ENCODE results near the gene POP4.
"Not testable (repeated sequence)": the region's sequence is repeated elsewhere in the genome, so short reads cannot be mapped to it uniquely, and the experiment has no call there.

Gene POP4

GRCh38 chr19:29614046-29614445 lies 8.0 kb downstream of the POP4 start:
- no peak for DNase-seq

- DNase-seq: no peak
Measured at GRCh38 chr19:29614780-29615179, 8.7 kb downstream of the POP4 start.

DNA sequence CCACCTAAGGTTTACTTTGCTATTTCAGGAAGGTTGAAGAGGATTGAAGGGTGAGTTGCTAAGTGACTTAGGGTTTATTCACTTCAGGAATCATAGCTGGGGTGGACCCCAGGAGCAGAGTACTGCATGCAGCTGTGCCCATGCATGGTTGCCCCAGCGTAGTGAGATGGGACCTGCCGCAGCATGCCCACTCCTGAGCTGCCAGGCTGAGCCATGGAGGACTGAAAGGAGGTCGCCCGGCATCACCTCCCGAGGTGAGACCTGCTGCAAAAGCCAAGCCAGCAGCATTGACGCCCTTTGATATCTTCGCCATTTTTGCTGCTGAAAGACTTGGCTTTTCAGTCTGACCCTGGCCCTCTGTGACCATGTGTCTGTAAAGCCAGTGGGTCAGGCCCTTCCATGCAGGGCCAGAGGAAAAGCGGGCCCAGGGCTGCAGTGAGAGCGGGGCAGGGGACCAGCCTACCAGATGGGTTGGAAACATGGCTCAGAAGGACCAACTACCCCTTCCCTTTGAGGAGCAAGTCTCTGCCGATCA lies 9.9 kb downstream of the POP4 start:
- no peak for DNase-seq

DNA sequence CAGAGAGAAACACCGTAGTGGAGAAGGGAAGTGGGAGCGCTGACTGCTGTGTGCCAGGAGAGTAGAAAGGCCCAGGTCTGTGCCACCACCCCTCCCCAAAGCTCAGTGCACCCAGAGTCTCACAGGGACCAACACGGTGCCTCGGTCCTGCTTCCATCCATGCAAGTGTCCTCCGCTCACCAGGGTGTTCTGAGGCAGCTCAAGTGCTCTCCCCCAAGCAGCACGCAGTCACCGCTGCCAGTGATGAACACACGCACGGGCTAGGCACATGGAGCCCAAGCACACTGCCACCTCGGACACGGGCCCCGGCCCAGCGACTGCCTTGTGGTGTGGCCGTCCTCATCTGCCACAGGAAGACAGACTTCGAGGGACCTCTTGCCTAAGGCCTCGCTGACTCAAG lies 10.5 kb downstream of the POP4 start:
- no peak for DNase-seq

DNA sequence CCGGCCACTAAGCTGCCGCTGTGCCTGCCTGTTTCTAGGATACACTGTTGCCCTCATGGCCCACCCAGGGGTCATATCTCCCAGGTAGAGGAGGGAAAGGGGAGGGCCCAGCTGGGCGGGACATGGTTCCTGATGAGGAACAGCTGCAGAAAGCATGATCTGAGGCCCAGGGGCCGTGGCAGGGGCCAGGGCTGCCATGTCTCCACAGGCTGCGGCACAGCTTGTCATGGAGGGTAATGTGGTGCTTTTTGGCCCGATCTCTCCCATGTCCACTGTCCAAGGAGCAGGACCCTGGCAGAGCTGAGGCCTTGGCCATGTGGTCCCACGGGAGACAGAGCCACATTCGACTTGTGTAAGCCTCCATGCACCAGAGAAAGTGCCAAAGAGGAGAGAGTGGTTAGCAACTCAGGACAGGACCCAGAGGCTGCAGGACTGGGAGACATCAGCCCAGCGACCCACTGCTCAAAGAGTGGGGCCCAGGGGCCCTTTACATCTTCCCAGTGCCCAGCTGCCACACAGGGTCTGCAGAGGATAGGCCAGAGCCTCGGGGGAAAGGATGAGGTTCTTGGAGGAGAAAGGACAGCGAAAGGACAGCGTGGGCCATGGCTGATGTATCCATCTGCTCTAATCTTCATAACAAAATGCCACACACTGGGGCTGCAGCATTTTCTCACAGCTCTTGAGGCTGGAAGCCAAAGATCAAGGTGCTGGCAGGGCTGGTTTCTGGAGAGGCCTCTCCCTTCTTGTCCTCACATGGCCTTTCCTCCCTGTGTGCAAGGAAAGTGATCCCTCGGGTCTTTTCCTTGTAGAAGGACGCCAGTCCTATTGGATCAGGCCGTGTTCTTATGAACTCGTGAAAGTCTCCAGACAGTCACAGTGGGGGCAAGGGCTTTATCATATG lies 11.5 kb downstream of the POP4 start:
- DNase-seq: no peak

DNA sequence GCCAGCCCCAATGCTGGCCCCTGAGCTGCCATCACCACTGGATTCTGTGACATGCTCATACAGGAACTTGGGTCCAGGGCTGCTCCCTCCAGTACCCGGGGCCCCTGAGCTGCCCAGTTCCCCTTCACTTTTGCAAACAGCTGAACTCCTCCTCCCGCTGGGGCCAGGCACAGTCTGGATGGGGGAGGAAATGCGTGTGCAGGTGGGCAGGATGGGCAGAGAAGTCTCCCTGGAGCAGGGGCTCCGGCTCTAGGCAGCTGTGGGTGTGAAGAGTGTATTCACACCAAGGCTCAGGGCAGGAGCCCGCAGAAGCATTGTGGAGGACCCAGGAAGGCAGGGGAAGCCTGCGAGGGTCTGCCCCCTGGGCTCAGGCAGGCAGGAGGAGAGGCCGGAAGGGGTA lies 12.4 kb downstream of the POP4 start:
- no peak for DNase-seq

GRCh38 chr19:29618871-29619270 lies 12.8 kb downstream of the POP4 start:
- no peak for DNase-seq

DNA sequence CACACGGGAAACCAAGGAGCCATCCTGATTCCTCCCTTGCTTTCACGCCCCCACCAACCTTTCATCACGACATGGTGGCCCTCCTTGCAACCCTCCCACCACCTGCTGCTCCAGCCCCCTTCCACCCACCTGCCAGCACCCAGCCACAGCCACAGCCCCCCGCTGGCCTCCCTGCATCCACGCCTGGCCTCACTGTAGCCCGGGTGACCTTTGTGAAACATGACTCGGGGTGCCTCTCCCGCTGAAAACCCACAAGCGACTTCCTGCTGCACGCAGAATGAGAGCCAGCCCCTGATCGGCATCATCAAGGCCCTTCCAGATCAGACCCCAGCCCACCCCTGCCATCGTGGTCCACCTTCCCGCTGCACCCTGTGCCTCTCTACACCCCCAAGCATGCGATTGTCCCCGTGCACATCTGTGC lies 14.9 kb downstream of the POP4 start:
- no peak for DNase-seq

DNA sequence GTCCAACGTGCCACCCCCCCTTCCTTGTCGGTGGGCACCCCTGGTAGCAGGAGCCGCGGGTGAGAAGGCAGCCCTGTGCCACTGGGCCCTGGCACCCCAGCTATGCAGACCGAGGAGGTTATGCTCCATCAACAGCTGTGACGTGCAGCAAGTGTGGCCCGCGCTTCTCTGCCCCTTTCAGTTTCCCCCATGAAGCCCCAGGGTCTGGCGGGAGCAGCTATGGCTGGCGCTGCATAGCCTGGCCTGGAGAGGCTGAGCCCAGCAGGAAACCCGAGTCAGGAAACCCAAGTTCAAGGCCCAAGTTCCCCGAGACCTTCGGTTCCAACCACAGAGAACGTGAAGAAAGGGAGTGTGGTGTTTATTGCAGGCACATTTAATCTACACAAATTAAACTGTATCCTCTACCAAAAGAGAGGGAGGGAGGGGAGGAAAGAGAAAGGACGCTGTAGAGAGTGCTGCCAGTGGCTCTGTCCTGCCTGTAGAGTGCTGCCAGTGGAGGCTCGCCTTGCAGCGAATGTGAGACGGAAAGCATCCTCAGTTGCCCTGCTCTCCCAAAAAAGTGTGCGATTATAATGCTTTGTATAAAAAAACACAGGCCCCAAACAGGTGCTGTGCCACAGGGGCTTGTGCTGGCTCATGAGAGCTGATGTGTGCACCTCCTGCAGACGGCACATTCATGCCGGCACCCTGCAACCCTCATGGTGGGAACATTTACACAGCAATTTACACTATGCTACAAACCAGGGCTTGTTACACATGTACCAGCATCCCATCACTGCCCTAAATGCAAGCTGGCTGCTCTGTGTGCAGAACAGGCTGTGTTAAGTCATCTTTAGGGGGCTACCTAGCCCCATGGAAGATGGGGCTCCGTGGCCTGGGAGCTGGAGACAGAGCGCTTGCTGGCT lies 16.3 kb downstream of the POP4 start:
- peak; percentile 36 for DNase-seq

DNA sequence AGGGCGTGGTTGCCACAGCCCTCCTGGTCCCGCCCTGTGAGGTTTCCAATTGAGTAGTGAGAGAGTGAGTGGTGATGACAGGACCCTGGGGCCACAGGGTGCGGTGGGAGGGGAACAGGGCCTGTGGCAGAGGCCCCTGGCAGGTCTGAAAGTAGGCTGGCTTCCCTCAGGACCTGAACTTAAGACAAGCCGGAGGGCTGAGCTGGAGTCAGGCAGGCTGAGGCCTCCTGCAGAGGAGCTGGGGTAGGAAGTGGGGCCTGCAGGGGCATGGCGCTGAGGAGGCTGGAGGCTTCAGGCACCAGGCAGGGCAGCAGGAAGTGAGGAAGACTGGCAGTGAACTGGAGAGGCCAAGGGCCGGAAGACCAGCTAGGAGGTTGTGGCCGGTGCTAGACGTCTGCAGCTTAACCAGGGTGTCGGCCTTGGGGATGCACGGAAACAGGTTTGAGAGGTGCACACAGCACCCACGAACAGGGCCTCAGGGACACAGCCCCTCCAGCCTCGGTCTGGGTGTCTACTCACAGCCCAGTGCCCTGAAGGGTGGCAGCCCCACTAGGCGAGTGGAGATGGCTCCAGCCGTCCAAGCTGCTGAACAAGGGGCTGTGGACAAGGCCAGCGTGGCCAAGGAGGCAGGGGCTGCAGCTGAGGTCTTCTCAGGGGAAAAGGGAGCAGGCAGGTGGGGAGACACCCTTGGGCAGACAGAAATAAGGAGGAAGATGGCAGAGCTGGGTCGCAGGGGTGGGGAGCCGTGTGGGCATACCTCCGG lies 17.8 kb downstream of the POP4 start:
- peak; percentile 34 for DNase-seq

- no peak for DNase-seq
Measured at GRCh38 chr19:29624489-29625185, 18.6 kb downstream of the POP4 start.

DNA sequence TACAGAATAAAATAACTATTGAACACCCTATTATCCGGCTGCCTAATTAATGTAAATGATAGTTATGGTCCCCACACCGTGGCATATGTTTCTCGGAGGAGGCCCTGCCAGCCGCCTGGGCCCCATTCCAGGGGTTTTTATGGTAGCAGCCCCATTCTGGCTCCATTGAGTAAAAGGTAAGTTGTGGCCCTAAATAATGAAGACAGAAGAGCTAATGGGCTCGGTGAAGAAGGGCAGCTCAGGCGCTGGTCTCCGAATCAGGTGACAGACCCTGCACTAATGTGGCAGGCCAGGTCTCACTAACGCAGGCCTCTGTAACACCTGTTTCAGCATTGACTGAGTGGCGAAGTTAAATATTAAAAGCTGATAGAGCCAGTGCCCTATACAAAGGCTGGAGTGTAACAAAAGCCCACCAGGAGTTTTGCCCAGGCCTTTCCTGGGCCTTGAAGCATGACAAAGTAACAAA lies 19.1 kb downstream of the POP4 start:
- DNase-seq: no peak

DNA sequence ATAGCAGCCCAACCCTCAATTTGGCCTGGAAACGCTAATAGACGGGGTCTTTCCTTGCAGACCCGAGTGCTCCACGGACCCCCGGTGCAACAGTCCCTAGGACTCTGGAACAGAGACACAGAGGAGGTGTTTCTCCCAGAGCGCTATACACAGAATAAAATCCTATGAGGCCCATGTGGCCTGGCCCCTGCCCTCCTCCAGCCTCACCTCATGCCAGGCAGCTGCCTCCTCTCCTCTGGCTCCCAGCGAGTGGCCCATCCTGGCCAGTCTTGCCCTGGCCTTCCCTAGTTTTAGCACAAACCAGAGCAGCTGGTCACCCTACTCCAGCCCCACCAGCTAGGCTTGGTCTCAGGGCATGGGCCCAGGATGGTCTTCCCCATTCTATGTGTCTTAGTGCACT lies 20.3 kb downstream of the POP4 start:
- DNase-seq: no peak

DNA sequence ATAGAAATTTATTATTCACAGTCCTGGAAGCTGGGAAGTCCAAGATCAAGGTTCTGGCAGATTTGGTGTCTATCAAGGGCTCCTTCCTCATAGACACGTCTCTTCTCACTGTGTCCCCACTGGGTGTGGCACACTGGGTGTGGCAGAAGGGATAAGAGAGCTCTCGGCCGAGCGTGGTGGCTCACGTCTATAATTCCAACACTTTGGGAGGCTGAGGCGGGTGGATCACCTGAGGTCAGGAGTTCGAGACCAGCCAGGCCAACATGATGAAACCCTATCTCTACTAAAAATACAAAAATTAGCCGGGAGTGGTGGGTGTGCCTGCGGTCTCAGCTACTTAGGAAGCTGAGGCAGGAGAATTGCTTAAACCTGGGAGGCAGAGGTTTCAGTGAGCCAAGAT lies 20.7 kb downstream of the POP4 start:
- not testable (repeated sequence) for DNase-seq

DNA sequence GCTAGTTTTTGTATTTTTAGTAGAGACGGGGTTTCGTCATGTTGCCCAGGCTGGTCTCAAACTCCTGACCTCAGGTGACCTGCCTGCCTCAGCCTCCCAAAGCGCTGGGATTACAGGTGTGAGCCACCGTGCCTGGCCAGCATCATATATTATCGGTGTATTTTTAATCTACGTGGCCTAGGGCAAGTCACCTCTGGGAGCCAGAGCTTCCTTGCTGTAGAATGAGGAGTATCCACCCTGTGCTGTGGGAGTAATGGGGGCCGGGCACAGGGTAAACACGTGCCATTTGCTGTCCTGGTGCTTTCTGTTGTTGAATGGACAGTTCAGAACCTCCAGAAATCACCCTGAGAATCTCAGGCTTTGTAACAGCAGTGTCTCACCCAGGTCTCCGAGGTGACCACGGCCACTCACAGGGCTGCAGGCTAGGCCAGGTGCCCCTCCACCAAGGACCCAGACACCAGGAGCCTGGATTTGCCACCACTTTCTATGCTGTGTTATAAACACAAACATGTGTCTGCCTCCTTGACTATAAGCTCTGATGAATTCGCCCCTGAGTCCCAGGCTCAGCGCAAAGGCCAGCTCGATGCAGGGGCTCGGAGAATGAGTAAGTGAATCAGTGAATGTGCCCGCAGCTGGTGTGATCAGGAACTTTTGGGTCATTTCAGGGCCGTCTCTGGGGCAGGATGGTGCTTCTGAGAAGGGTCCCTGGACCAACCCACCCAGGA lies 22.7 kb downstream of the POP4 start:
- no peak for DNase-seq

GRCh38 chr19:29629836-29630534 lies 23.9 kb downstream of the POP4 start:
- no peak for DNase-seq

DNA sequence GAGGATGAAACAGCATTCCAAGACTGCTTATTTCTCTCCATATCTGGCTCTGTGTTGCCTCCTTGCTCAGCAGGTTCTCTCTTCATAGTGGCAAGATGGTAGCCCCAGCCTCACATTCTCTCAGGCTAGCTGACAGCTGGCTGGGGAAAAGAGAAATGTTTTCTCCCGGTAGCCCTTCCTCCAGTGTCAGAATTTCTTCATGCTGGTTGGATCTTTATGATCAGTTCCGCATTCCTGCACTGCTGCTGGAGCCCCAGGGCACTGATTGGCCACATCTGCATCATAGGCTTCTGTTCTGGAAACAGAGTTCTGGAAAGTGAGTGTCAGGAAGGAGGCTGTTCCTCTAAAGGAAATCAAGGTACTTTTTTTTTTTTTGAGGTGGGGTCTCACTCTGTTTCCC lies 24.6 kb downstream of the POP4 start:
- DNase-seq: no peak

DNA sequence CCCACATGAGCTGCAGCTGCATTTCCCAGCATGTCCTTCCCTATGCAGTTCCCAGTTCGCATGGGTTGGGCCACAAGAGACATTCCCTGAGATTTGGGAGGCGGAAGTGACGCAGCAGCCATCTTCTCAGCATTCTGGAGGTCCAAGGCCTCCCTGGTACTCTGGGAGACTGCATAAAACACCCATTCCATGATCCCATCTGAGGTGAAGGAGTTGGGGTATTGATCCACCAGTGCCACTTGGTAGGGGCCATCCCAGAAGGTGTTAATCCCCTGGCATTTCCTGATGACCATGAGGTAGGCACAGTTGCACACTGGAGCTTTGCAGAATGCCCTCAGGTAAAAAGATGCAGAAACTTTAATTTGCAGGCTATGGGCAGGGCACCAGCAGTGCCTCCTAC lies 25.4 kb downstream of the POP4 start:
- no peak for DNase-seq

DNA sequence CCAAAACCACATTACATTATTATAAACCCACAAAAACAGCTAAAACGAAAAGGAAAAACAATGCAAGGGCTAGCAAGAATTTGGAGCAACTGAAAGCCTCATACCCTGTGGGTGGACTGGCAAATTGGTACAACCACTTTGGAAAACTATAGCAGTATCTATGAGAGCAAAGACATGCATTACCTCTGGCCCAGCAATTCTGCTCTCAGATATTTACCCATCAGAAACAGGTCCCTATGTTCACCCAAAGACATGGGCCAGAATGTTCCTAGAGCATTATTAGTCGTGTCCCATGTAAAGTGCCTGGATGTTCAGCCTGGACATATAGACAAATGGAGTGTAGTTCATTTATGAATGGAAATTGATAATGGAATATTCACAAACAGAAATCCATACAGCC lies 27.9 kb downstream of the POP4 start:
- no peak for DNase-seq

- DNase-seq: no peak
Measured at GRCh38 chr19:29634423-29635130, 28.5 kb downstream of the POP4 start.
